Psoas muscle (tissue), 8 donors: ENCODE data around the gene KCNQ5. TPM values are rescaled to one million over a fixed set of nuclear protein-coding genes. Genes with fewer than 3 reads are reported as not detected.
"Not testable (repeated sequence)": the region's sequence is repeated elsewhere in the genome, so short reads cannot be mapped to it uniquely, and the experiment has no call there.

Experiments used
- ATAC-seq, 4 donors: fragments of 200-7000 bp; cut with Tn5 transposase; one replicate each; pipeline ENCODE4 v1.9.1; 2020; ENCODE audit warnings: moderate library complexity in 3 of 4, mild to moderate bottlenecking in 2 of 4
- DNase-seq, 2 donors: peaks; one replicate each; pipeline ENCODE4 v3.0.0-alpha.2; 2020
- H3K27ac ChIP-seq: fragments of 200-600 bp; one replicate; pipeline ENCODE4 v1.8.0; 2022
- H3K27me3 ChIP-seq, 3 donors: fragments of 200-600 bp in 1 of 3; one replicate each; pipeline versions ENCODE4 v1.6.1 to v1.8.0; 2013 to 2022; ENCODE audit warnings: low read length in 2 of 3, mild to moderate bottlenecking in 2 of 3, moderate library complexity in 1 of 3; ENCODE audit not compliant: insufficient read depth in 3 of 3
- H3K36me3 ChIP-seq, 2 donors: fragments of 200-600 bp in 1 of 2; one replicate each; pipeline versions ENCODE4 v1.6.1 to v1.8.0; 2013 to 2022; ENCODE audit warnings: low read depth in 1 of 2, mild to moderate bottlenecking in 1 of 2, moderate library complexity in 1 of 2; ENCODE audit not compliant: insufficient read depth in 1 of 2
- H3K4me1 ChIP-seq: fragments of 200-600 bp; one replicate; pipeline ENCODE4 v1.8.0; 2022
- H3K4me3 ChIP-seq: fragments of 200-600 bp; one replicate; pipeline ENCODE4 v1.8.0; 2022; ENCODE audit warnings: mild to moderate bottlenecking
- H3K9me3 ChIP-seq: fragments of 200-600 bp; one replicate; pipeline ENCODE4 v1.8.0; 2022
- CTCF ChIP-seq: fragments of 200-600 bp; IDR thresholded peaks from one replicate; pipeline ENCODE4 v1.8.0; 2022; ENCODE audit warnings: antibody characterized with exemption
- WGBS, 3 donors: extraction: QIAGEN DNeasy Blood & Tissue Kit; methylation state at CpG; one replicate each; pipeline versions ENCODE4 v1.1.6 to v1.1.7; 2013; 5-methylcytosine and 5-hydroxymethylcytosine counted together
- intact Hi-C, 2 donors: fragments of 100-400 bp; cut with DNase I; formaldehyde crosslinking; loops; one replicate each; pipeline versions ENCODE4 v1.11.0 to v1.14.2; 2022
- polyA plus RNA-seq, 3 donors: library from polyadenylated mRNA; stranded (reverse); fragments of 200-250 nt; gene quantifications; one replicate each; pipeline ENCODE4 v1.2.3, GENCODE V29; 2013
- total RNA-seq, 4 donors: library from RNA; stranded (reverse); fragmentation: NEBNext Ultra II Directional in 2 of 4; extraction: Animal tissue kit (Norgen Biotek cat#: 25700) in 2 of 4; gene quantifications; one replicate each; pipeline versions ENCODE4 v1.2.1 to v1.2.4, GENCODE V29; 2021 to 2023
- donor health status: healthy with polysubstance abuse.
- donor health status: DM: no; HTN: no; CAD: no; lungs with moderate emphysema.
- donor health status: Bipolar disorder and iron deficiency.
- donor health status: healthy.
- donor health status: DM: yes; HTN: yes; CAD: no.
- donor health status: DM: no; HTN: no; CAD: no.
- donor health status: DM: no; HTN: no; CAD: no.
- donor health status: DM: yes; HTN: yes; CAD: no.

The KCNQ5 gene
- total and polyA plus RNA-seq, 7 donors = 4.4 to 90.7 (median 25.7) TPM

- TF ChIP-seq CTCF = no peak
- H3K9me3 ChIP-seq = peaks cover 2% of the 10 kb centered on the region
- H3K36me3 ChIP-seq = no peaks in the 10 kb centered on the region
- DNase-seq (no peak), ATAC-seq (peak; percentile 58 to 85 (median 82))
- 21 to 50% (median 48%) methylated on average over 1 of the region's 1 CpG for WGBS, 3 donors
- H3K27me3 ChIP-seq = no peaks in the 10 kb centered on the region
- H3K4me3 ChIP-seq = no peak overlapping the region
- intact Hi-C loops = loop anchor here in 1 of 2 donors (10.0 kb wide), 1 partner anchor 111 kb away; no protein-coding TSS in a partner anchor
- peak overlapping the region; percentile 75 for H3K27ac ChIP-seq
- H3K4me1 ChIP-seq = peaks cover 45% of the 10 kb centered on the region
These were observed 353.5 kb downstream of the KCNQ5 start for GRCh38 chr6:72975352-72975752.

GRCh38 chr6:72976484-72976883 is 354.6 kb downstream of the KCNQ5 start:
- WGBS, 3 donors = 5 to 13% (median 11%) methylated on average over 2 of the region's 2 CpGs
- DNase-seq = no peak
- no peak for TF ChIP-seq CTCF
- Histone ChIP-seq H3K4me3 (no peak overlapping the region), H3K27ac (peak overlapping the region; percentile 75), H3K27me3 (no peaks in the 10 kb centered on the region), H3K9me3 (peaks cover 2% of the 10 kb centered on the region), H3K36me3 (no peaks in the 10 kb centered on the region), H3K4me1 (peaks cover 45% of the 10 kb centered on the region)
- ATAC-seq = peak; percentile 65 to 91 (median 88)
- intact Hi-C loops = loop anchor here in 1 of 2 donors (10.0 kb wide), 1 partner anchor 112 kb away; no protein-coding TSS in a partner anchor

- peak in 3 of 4 donors; percentile 25 to 57 (median 47) for ATAC-seq
- intact Hi-C loops = loop anchor here in 1 of 2 donors (10.0 kb wide), 1 partner anchor 112 kb away; no protein-coding TSS in a partner anchor
These were observed 355.2 kb downstream of the KCNQ5 start for GRCh38 chr6:72977114-72977513.

GRCh38 chr6:72978808-72979207 is 356.9 kb downstream of the KCNQ5 start:
- not testable (repeated sequence) for DNase-seq, H3K9me3 ChIP-seq, H3K4me3 ChIP-seq, ATAC-seq, H3K27me3 ChIP-seq, H3K36me3 ChIP-seq, H3K27ac ChIP-seq
- WGBS, 3 donors = 89 to 98% (median 98%) methylated on average over 3 of the region's 3 CpGs
- peaks cover 41% of the 10 kb centered on the region for H3K4me1 ChIP-seq
- intact Hi-C loops = loop anchor here in 1 of 2 donors (10.0 kb wide), 1 partner anchor 114 kb away; no protein-coding TSS in a partner anchor

More at GRCh38 chr6:72977114-72977513, 355.2 kb downstream of the KCNQ5 start:
- peaks cover 2% of the 10 kb centered on the region for H3K9me3 ChIP-seq
- no peak for TF ChIP-seq CTCF
- no peak overlapping the region for H3K4me3 ChIP-seq
- DNase-seq = no peak
- H3K36me3 ChIP-seq = no peaks in the 10 kb centered on the region
- H3K27ac ChIP-seq = peak overlapping the region; percentile 75
- H3K4me1 ChIP-seq = peaks cover 45% of the 10 kb centered on the region
- 12 to 21% (median 13%) methylated on average over 1 of the region's 1 CpG for WGBS, 3 donors
- no peaks in the 10 kb centered on the region for H3K27me3 ChIP-seq

- H3K9me3 ChIP-seq, intact Hi-C loops, DNase-seq, H3K27ac ChIP-seq, H3K36me3 ChIP-seq, ATAC-seq, H3K4me1 ChIP-seq, H3K27me3 ChIP-seq, H3K4me3 ChIP-seq: not testable (repeated sequence)
- 86 to 88% (median 88%) methylated on average over 13 of the region's 13 CpGs for WGBS, 3 donors
These were observed 362.4 kb downstream of the KCNQ5 start for GRCh38 chr6:72984189-72984831.
